ENCODE data around the gene KRTAP1-4.

GRCh38 chr17:40997361-40997760, 32.6 kb downstream of the KRTAP1-4 start:
- TF ChIP-seq, protein P1, sequence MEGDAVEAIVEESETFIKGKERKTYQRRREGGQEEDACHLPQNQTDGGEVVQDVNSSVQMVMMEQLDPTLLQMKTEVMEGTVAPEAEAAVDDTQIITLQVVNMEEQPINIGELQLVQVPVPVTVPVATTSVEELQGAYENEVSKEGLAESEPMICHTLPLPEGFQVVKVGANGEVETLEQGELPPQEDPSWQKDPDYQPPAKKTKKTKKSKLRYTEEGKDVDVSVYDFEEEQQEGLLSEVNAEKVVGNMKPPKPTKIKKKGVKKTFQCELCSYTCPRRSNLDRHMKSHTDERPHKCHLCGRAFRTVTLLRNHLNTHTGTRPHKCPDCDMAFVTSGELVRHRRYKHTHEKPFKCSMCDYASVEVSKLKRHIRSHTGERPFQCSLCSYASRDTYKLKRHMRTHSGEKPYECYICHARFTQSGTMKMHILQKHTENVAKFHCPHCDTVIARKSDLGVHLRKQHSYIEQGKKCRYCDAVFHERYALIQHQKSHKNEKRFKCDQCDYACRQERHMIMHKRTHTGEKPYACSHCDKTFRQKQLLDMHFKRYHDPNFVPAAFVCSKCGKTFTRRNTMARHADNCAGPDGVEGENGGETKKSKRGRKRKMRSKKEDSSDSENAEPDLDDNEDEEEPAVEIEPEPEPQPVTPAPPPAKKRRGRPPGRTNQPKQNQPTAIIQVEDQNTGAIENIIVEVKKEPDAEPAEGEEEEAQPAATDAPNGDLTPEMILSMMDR (IDR thresholded peaks at IDR 0.05; ENCODE audit: low read depth, low read length, poor library complexity, severe bottlenecking), result no peak
- no peak for TF ChIP-seq EZH2phosphoT487 (IDR thresholded peaks at IDR 0.05; ENCODE audit: borderline replicate concordance, low read length)
